Pancreas (tissue), 10 donors: ENCODE data around the gene CCL13. TPM values are rescaled to one million over a fixed set of nuclear protein-coding genes. Genes with fewer than 3 reads are reported as not detected.

Experiments used
- ATAC-seq, 4 donors: fragments of 200-7000 bp; cut with Tn5 transposase; one replicate each; pipeline versions ENCODE4 v1.8.0 to v1.9.1; 2020; ENCODE audit warnings: mild to moderate bottlenecking in 4 of 4, moderate library complexity in 4 of 4
- DNase-seq, 6 donors: peaks; one replicate each; pipeline ENCODE4 v3.0.0-alpha.2; 2020
- FAIRE-seq: peaks from 2 replicates; lab custom pipeline; 2012; peaks lifted over from hg19 to GRCh38; lab: Jason Lieb, UNC
- H3K27ac ChIP-seq, 4 donors: fragments of 200-600 bp; sonication (generic); 1 replicate in 3 of 4; 2 replicates in 1 of 4; pipeline versions ENCODE4 v1.5.0 to v1.8.0; 2020
- H3K27me3 ChIP-seq, 4 donors: fragments of 200-600 bp; one replicate each; pipeline ENCODE4 v1.8.0; 2021
- H3K36me3 ChIP-seq, 3 donors: fragments of 200-600 bp; sonication (generic) in 1 of 3; one replicate each; pipeline versions ENCODE4 v1.5.0 to v1.8.0; 2020 to 2021
- H3K4me1 ChIP-seq, 3 donors: fragments of 200-600 bp; one replicate each; pipeline ENCODE4 v1.8.0; 2021
- H3K4me3 ChIP-seq, 4 donors: fragments of 200-600 bp; sonication (generic) in 2 of 4; one replicate each; pipeline versions ENCODE4 v1.5.0 to v1.8.0; 2020 to 2021
- H3K9me3 ChIP-seq, 4 donors: fragments of 200-600 bp; one replicate each; pipeline ENCODE4 v1.8.0; 2021
- CTCF ChIP-seq, 4 donors: fragments of 200-600 bp; sonication (generic) in 3 of 4; IDR thresholded peaks; one replicate each; pipeline versions ENCODE4 v1.5.0 to v1.8.0; 2021; ENCODE audit warnings: antibody characterized with exemption in 4 of 4
- WGBS, 2 donors: extraction: QIAGEN DNeasy Blood & Tissue Kit; methylation state at CpG; one replicate each; pipeline ENCODE4 v1.1.7; 2013; 5-methylcytosine and 5-hydroxymethylcytosine counted together
- intact Hi-C, 3 donors: fragments of 100-400 bp; cut with DNase I; formaldehyde crosslinking; loops; one replicate each; pipeline versions ENCODE4 v1.11.1 to v1.14.2; 2022
- polyA plus RNA-seq, 2 donors: library from polyadenylated mRNA; stranded (reverse); fragments of 200-250 nt; gene quantifications; one replicate each; pipeline ENCODE4 v1.2.3, GENCODE V29; 2013
- total RNA-seq, 6 donors: library from RNA; stranded (reverse); fragmentation: NEBNext Ultra II Directional in 4 of 6; extraction: Animal tissue kit (Norgen Biotek cat#: 25700) in 4 of 6; gene quantifications; one replicate each; pipeline versions ENCODE4 v1.2.1 to v1.2.4, GENCODE V29; 2021 to 2023
- donor health status: healthy with polysubstance abuse.
- donor health status: DM: no; HTN: no; CAD: no; lungs with moderate emphysema.
- donor health status: DM: no; HTN: no; CAD: no.
- donor health status: control.
- donor health status: control.
- donor health status: Bipolar disorder and iron deficiency.
- donor health status: DM: yes; HTN: yes; CAD: no.
- donor health status: DM: no; HTN: no; CAD: no.
- donor health status: DM: no; HTN: no; CAD: no.
- donor health status: DM: yes; HTN: yes; CAD: no.

The CCL13 gene
- total and polyA plus RNA-seq, 8 donors = 0.31 to 1.2 (median 0.84) TPM; not detected in 3

DNA sequence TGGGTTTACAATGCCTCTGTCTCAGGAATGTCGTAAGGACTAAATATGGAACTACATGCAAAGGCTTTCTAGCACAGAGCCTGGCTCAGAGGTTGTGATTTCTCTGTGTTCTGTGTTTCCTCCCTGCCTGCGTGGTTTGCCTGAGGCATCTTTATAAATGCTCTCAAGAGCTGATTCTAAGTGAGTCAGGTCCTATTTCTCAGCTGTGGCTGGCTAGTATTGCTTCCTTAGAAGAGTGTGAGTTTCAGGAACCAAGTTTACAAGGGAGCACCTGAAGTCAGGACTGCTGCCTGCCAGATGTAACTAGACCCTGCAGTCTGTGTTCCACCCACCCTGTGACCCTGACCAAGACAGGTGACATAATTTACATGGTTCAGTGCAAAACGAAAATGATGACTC, 14.7 kb downstream of the CCL13 start:
- TF ChIP-seq CTCF (IDR thresholded peaks at IDR 0.05) = no peak
- no peaks in the 10 kb centered on the region for H3K36me3 ChIP-seq
- 50 to 51% methylated on average over 3 of the region's 3 CpGs for WGBS, 2 donors
- H3K4me1 ChIP-seq = no peaks in the 10 kb centered on the region
- H3K4me3 ChIP-seq = no peak overlapping the region
- no peak for DNase-seq
- H3K27me3 ChIP-seq = no peaks in the 10 kb centered on the region
- FAIRE-seq = no peak
- no peak for ATAC-seq
- no peak overlapping the region for H3K27ac ChIP-seq
- intact Hi-C loops = no loop called here
- no peaks in the 10 kb centered on the region for H3K9me3 ChIP-seq

GRCh38 chr17:34371405-34372100, 15.3 kb downstream of the CCL13 start:
- 76 to 87% methylated on average over 3 of the region's 3 CpGs for WGBS, 2 donors
- Histone ChIP-seq H3K4me3 (no peak overlapping the region), H3K9me3 (no peaks in the 10 kb centered on the region), H3K27me3 (no peaks in the 10 kb centered on the region), H3K27ac (no peak overlapping the region), H3K4me1 (no peaks in the 10 kb centered on the region), H3K36me3 (no peaks in the 10 kb centered on the region)
- FAIRE-seq (no peak), DNase-seq (no peak), ATAC-seq (no peak)
- intact Hi-C loops = no loop called here
- TF ChIP-seq CTCF (IDR thresholded peaks at IDR 0.05) = no peak

DNA sequence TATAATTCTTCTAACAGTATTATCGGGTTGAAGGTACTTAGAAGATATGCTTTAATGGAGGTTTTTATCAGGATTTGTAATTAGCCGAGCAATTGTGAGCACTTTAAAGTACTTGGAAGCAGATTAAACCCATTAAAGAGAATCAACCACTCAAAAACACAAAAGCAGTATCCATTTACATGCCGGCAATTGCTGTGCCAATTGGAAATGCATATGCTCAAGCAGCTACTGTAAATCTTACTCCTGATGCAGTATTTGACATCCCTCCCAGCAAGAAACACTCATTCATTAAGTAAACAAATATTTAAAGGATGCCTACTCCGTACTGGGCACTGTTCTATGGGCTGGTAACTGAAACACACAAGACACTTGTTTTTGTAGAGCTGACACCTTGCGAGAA, 18.2 kb downstream of the CCL13 start:
- TF ChIP-seq CTCF (IDR thresholded peaks at IDR 0.05) = no peak
- DNase-seq = no peak
- 72 to 79% methylated on average over 5 of the region's 5 CpGs for WGBS, 2 donors
- Histone ChIP-seq H3K27me3 (no peaks in the 10 kb centered on the region), H3K27ac (no peak overlapping the region), H3K9me3 (no peaks in the 10 kb centered on the region), H3K4me1 (no peaks in the 10 kb centered on the region), H3K4me3 (no peak overlapping the region), H3K36me3 (no peaks in the 10 kb centered on the region)
- ATAC-seq = no peak
- FAIRE-seq = no peak
- intact Hi-C loops = no loop called here

DNA sequence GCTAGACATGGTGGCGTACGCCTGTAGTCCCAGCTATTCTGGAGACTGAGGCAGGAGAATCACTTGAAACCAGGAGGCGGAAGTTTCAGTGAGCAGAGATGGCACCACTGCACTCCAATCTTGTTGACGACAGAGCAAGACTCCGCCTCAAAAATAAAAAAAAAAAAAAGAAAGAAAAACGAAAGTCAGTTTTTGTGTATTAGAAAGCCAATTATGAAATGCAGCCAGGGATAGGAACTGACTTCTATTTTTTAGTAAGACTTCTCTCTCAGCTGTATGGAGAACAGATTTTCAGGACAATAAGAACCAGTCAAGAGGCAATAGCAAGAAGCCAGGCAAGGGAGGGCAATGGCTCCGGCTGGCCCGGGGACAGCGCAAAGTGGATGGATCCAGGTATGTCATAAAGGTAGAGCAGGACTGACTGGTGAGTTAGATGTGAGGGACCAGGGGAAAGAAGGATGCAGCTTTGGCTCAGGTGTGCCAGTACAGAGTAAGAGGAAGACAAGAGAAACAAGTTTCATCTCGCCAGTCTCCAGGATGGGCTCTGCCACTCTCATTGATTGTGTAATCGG, 19.2 kb downstream of the CCL13 start:
- intact Hi-C loops = no loop called here
- H3K4me3 ChIP-seq = no peak overlapping the region
- DNase-seq = no peak
- H3K9me3 ChIP-seq = no peaks in the 10 kb centered on the region
- H3K27me3 ChIP-seq = no peaks in the 10 kb centered on the region
- no peak overlapping the region for H3K27ac ChIP-seq
- no peak for ATAC-seq
- H3K36me3 ChIP-seq = no peaks in the 10 kb centered on the region
- no peak for TF ChIP-seq CTCF (IDR thresholded peaks at IDR 0.05)
- 81 to 87% methylated on average over 11 of the region's 11 CpGs for WGBS, 2 donors
- no peaks in the 10 kb centered on the region for H3K4me1 ChIP-seq
- no peak for FAIRE-seq
